ENCODE measurements around the gene MPZL3.

DNA sequence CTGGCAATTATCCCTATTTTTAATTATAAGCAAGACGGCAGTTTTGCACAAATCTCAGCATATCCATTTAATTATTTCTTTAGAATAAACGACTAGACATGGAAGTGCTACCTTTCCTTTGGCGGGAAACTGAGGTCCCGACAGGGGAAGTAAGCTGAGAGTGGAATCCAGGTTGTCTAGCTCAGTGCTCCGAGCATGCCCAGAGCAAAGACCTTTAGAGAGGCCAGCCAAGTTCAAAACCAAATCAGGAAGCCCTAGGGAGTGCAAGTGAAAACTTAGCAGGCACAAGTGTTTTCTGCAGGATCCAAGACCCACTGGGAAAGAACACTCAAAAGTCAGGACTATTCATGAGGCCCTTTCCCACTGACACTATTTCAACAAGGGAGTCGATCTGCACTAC lies 53.0 kb downstream of the MPZL3 start:
- TF ChIP-seq, protein P1, sequence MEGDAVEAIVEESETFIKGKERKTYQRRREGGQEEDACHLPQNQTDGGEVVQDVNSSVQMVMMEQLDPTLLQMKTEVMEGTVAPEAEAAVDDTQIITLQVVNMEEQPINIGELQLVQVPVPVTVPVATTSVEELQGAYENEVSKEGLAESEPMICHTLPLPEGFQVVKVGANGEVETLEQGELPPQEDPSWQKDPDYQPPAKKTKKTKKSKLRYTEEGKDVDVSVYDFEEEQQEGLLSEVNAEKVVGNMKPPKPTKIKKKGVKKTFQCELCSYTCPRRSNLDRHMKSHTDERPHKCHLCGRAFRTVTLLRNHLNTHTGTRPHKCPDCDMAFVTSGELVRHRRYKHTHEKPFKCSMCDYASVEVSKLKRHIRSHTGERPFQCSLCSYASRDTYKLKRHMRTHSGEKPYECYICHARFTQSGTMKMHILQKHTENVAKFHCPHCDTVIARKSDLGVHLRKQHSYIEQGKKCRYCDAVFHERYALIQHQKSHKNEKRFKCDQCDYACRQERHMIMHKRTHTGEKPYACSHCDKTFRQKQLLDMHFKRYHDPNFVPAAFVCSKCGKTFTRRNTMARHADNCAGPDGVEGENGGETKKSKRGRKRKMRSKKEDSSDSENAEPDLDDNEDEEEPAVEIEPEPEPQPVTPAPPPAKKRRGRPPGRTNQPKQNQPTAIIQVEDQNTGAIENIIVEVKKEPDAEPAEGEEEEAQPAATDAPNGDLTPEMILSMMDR (IDR thresholded peaks at IDR 0.05): no peak
- no peak for TF ChIP-seq POLR2A (IDR thresholded peaks at IDR 0.05)

Data from adrenal gland (tissue), 5 donors.